Measurements from ENCODE around the gene TRMT44.

TRMT44 gene

GRCh38 chr4:8459867-8460445 lies 19.4 kb downstream of the TRMT44 start:
- Histone ChIP-seq H3K4me1 (ENCODE audit: control insufficient read depth, insufficient read depth, low read length) (no peaks in the 10 kb centered on the region), H3K9ac (ENCODE audit: low read length) (no peak overlapping the region), H3K4me3 (ENCODE audit: low read length) (no peak overlapping the region), H3K27me3 (replicated peaks; ENCODE audit: control insufficient read depth, insufficient read depth, low read length) (no peaks in the 10 kb centered on the region), H3K36me3 (ENCODE audit: control insufficient read depth, insufficient read depth, low read length, severe bottlenecking) (peaks cover 67% of the 10 kb centered on the region), H3K9me3 (ENCODE audit: control insufficient read depth, low read length) (no peaks in the 10 kb centered on the region)
- no peak for DNase-seq (ENCODE audit: low read depth)

DNA sequence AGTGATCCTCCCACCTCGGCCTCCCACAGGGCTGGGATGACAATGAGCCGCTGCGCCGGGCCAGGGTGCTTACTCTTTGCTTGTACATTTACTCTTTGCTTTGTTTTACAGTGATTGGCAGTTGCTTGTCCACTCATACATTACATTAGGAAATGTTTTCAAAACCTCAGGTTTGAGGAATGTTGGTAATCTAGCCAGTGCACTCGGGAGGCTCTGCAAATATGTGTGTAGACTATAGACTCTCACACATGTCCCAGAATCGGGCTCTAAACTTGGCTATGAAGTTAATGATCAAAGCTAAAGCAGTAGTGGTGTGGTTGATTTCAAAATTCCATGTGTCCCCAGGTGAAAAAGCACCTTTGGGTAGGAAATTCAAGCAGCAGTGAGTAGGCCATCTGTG lies 20.5 kb downstream of the TRMT44 start:
- Histone ChIP-seq H3K4me1 (ENCODE audit: control insufficient read depth, insufficient read depth, low read length) (peaks cover 3% of the 10 kb centered on the region), H3K9ac (ENCODE audit: low read length) (no peak overlapping the region), H3K27me3 (replicated peaks; ENCODE audit: control insufficient read depth, insufficient read depth, low read length) (no peaks in the 10 kb centered on the region), H3K9me3 (ENCODE audit: control insufficient read depth, low read length) (no peaks in the 10 kb centered on the region), H3K4me3 (ENCODE audit: low read length) (no peak overlapping the region), H3K36me3 (ENCODE audit: control insufficient read depth, insufficient read depth, low read length, severe bottlenecking) (peaks cover 67% of the 10 kb centered on the region)
- no peak for DNase-seq (ENCODE audit: low read depth)

DNA sequence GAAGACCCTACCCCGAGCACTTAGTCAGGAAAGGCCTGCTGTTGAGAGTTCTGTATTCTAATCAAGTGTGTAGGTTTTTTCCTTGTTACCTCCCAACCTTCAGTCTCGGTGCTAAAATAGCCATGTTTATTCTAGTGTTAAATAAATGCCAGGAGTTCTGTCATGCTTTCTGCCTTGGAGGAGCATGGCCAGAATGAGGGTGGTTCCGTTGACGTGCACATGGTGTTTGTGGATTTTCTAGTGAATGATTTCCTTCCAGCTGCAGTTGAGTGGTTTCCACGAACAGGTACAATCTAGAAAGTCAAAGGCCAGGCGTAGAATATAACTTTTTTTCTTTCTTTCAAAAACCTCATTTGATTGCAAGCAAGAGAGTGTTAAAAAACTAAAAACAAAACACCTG lies 21.0 kb downstream of the TRMT44 start:
- H3K36me3 ChIP-seq (ENCODE audit: control insufficient read depth, insufficient read depth, low read length, severe bottlenecking), result peaks cover 67% of the 10 kb centered on the region
- no peak overlapping the region for H3K9ac ChIP-seq (ENCODE audit: low read length)
- H3K4me1 ChIP-seq (ENCODE audit: control insufficient read depth, insufficient read depth, low read length), result peaks cover 3% of the 10 kb centered on the region
- no peaks in the 10 kb centered on the region for H3K27me3 ChIP-seq (replicated peaks; ENCODE audit: control insufficient read depth, insufficient read depth, low read length)
- H3K9me3 ChIP-seq (ENCODE audit: control insufficient read depth, low read length), result no peaks in the 10 kb centered on the region
- H3K4me3 ChIP-seq (ENCODE audit: low read length), result no peak overlapping the region
- no peak for DNase-seq (ENCODE audit: low read depth)

GRCh38 chr4:8463811-8464210 lies 23.2 kb downstream of the TRMT44 start:
- no peak overlapping the region for H3K4me3 ChIP-seq (ENCODE audit: low read length)
- peaks cover 67% of the 10 kb centered on the region for H3K36me3 ChIP-seq (ENCODE audit: control insufficient read depth, insufficient read depth, low read length, severe bottlenecking)

DNA sequence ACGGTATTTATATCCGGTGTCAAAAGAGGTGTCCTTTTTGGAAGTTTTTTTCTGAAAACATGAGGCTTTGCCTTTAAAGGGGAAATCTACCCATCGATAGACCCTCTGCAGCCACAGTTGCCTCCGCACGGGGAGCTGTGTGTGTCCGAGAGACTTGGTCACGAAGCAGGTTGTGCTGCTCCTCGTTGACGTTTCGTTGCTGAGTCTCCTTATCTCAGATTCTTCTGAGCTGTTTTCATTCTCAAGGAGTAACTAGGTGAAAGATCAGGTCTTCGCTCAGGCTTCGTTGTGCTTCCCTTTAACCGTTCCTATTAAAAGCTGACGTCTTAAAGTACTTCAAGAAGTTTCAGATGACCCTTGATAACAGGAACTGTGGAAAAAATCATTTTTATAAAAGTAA lies 23.8 kb downstream of the TRMT44 start:
- Histone ChIP-seq H3K9me3 (ENCODE audit: control insufficient read depth, low read length) (no peaks in the 10 kb centered on the region), H3K27me3 (replicated peaks; ENCODE audit: control insufficient read depth, insufficient read depth, low read length) (no peaks in the 10 kb centered on the region), H3K9ac (ENCODE audit: low read length) (no peak overlapping the region), H3K4me1 (ENCODE audit: control insufficient read depth, insufficient read depth, low read length) (peaks cover 3% of the 10 kb centered on the region), H3K36me3 (ENCODE audit: control insufficient read depth, insufficient read depth, low read length, severe bottlenecking) (peaks cover 66% of the 10 kb centered on the region), H3K4me3 (ENCODE audit: low read length) (no peak overlapping the region)
- no peak for DNase-seq (ENCODE audit: low read depth)

More at GRCh38 chr4:8463811-8464210, 23.2 kb downstream of the TRMT44 start:
- peaks cover 3% of the 10 kb centered on the region for H3K4me1 ChIP-seq (ENCODE audit: control insufficient read depth, insufficient read depth, low read length)
- no peaks in the 10 kb centered on the region for H3K27me3 ChIP-seq (replicated peaks; ENCODE audit: control insufficient read depth, insufficient read depth, low read length)
- DNase-seq (ENCODE audit: low read depth), result no peak
- no peak overlapping the region for H3K9ac ChIP-seq (ENCODE audit: low read length)
- H3K9me3 ChIP-seq (ENCODE audit: control insufficient read depth, low read length), result no peaks in the 10 kb centered on the region

- no peaks in the 10 kb centered on the region for H3K27me3 ChIP-seq (replicated peaks; ENCODE audit: control insufficient read depth, insufficient read depth, low read length)
- H3K9ac ChIP-seq (ENCODE audit: low read length), result no peak overlapping the region
- H3K36me3 ChIP-seq (ENCODE audit: control insufficient read depth, insufficient read depth, low read length, severe bottlenecking), result peaks cover 62% of the 10 kb centered on the region
- H3K4me3 ChIP-seq (ENCODE audit: low read length), result no peak overlapping the region
- H3K9me3 ChIP-seq (ENCODE audit: control insufficient read depth, low read length), result no peaks in the 10 kb centered on the region
- DNase-seq (ENCODE audit: low read depth), result no peak
- H3K4me1 ChIP-seq (ENCODE audit: control insufficient read depth, insufficient read depth, low read length), result peaks cover 3% of the 10 kb centered on the region
These were observed 25.3 kb downstream of the TRMT44 start for GRCh38 chr4:8465615-8466611.

DNA sequence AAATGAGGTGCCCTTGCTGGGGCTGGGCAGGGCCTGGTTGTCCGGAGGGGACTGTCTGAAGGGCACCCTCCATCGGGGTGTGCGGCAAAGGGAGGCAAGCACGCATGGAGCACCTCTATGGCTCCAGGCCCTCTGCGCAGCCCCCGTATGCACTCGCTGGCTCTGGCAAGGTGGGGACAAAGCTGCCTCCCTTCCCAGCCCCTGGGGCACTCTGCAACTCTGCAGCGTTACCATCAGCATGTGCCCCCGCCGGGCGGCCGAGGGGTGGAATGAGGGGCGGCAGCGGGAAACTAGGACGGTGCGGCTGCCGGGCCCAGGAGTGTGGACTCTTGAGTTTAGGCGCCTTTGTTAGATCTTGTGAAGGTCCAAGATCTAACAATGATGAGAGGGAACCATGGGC lies 26.4 kb downstream of the TRMT44 start:
- Histone ChIP-seq H3K4me1 (ENCODE audit: control insufficient read depth, insufficient read depth, low read length) (peaks cover 5% of the 10 kb centered on the region), H3K9me3 (ENCODE audit: control insufficient read depth, low read length) (no peaks in the 10 kb centered on the region), H3K4me3 (ENCODE audit: low read length) (no peak overlapping the region), H3K36me3 (ENCODE audit: control insufficient read depth, insufficient read depth, low read length, severe bottlenecking) (peaks cover 57% of the 10 kb centered on the region), H3K27me3 (replicated peaks; ENCODE audit: control insufficient read depth, insufficient read depth, low read length) (no peaks in the 10 kb centered on the region), H3K9ac (ENCODE audit: low read length) (no peak overlapping the region)
- DNase-seq (ENCODE audit: low read depth), result no peak

GRCh38 chr4:8468746-8469535 lies 28.4 kb downstream of the TRMT44 start:
- Histone ChIP-seq H3K4me1 (ENCODE audit: control insufficient read depth, insufficient read depth, low read length) (peaks cover 24% of the 10 kb centered on the region), H3K9me3 (ENCODE audit: control insufficient read depth, low read length) (no peaks in the 10 kb centered on the region), H3K4me3 (ENCODE audit: low read length) (no peak overlapping the region), H3K27me3 (replicated peaks; ENCODE audit: control insufficient read depth, insufficient read depth, low read length) (no peaks in the 10 kb centered on the region), H3K36me3 (ENCODE audit: control insufficient read depth, insufficient read depth, low read length, severe bottlenecking) (peaks cover 54% of the 10 kb centered on the region), H3K9ac (ENCODE audit: low read length) (no peak overlapping the region)
- peak; percentile 86 for DNase-seq (ENCODE audit: low read depth)

DNA sequence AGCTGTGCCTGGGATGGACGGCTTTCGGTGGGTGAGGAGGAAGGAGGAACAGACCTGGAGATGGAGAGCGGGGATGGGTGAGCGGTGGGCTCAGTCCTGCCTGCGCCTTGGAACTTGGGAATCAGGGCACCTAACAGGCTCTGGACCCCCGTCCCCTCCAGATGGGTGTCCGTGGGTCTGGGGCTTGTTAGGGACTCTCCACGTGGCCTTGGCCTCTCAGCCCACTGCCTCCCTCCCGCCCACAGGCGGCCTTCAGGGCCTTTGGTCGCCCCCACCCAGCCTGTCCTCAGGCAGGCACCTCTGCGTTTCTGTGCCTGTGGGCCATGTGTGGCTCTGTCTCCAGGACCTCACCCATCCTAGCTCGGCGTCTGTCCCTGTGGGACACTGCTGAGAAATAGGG lies 29.0 kb downstream of the TRMT44 start:
- Histone ChIP-seq H3K9ac (ENCODE audit: low read length) (no peak overlapping the region), H3K36me3 (ENCODE audit: control insufficient read depth, insufficient read depth, low read length, severe bottlenecking) (peaks cover 48% of the 10 kb centered on the region), H3K9me3 (ENCODE audit: control insufficient read depth, low read length) (no peaks in the 10 kb centered on the region), H3K27me3 (replicated peaks; ENCODE audit: control insufficient read depth, insufficient read depth, low read length) (no peaks in the 10 kb centered on the region), H3K4me1 (ENCODE audit: control insufficient read depth, insufficient read depth, low read length) (peaks cover 29% of the 10 kb centered on the region), H3K4me3 (ENCODE audit: low read length) (no peak overlapping the region)
- no peak for DNase-seq (ENCODE audit: low read depth)

DNA sequence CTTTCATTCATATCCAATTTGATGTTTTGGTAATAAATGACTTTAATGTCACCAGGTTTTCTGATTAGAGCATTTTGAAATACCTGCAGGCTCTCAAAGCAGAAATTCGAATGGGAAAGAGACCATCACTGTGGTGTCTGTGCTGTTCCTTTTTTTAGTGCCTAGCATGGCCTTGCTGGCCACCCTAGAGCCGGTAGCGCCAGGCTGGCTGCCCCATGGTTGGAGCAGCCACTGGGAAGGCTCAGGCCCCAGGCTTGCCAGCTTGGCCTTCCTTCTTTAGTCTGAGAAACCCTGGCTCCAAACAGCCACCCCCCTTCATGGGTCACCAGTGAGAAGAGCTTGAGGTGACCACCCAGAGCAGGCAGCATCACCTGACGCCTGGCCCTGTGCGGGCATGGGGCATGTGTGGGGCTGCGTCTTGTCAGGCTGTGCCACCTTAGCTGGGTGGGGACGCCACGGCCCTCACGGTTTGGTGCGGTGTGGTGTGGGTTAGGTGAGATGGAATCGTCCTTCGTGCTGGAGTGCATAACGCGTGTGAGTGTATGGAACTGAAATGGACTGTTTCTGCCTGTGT lies 30.0 kb downstream of the TRMT44 start:
- Histone ChIP-seq H3K4me1 (ENCODE audit: control insufficient read depth, insufficient read depth, low read length) (peaks cover 27% of the 10 kb centered on the region), H3K27me3 (replicated peaks; ENCODE audit: control insufficient read depth, insufficient read depth, low read length) (no peaks in the 10 kb centered on the region), H3K9ac (ENCODE audit: low read length) (no peak overlapping the region), H3K36me3 (ENCODE audit: control insufficient read depth, insufficient read depth, low read length, severe bottlenecking) (peaks cover 40% of the 10 kb centered on the region), H3K9me3 (ENCODE audit: control insufficient read depth, low read length) (no peaks in the 10 kb centered on the region), H3K4me3 (ENCODE audit: low read length) (no peak overlapping the region)
- DNase-seq (ENCODE audit: low read depth), result no peak
